Activated CD4-positive, alpha-beta T cell treated with anti-CD3 and anti-CD28 coated beads for 36 hours (primary cell): ENCODE data around the gene ADAMTS12. TPM values are rescaled to one million over a fixed set of nuclear protein-coding genes. Genes with fewer than 3 reads are reported as not detected.

Experiments used
- ATAC-seq: fragments of 200-7000 bp; cut with Tn5 transposase; one replicate; pipeline ENCODE4 v1.10.0; 2021; ENCODE audit warnings: mild to moderate bottlenecking, moderate library complexity
- CTCF ChIA-PET: fragments of 350-600 bp; sonication (Branson Sonifier 250); formaldehyde crosslinking; loops from one replicate; lab custom pipeline; 2021; ENCODE audit warnings: antibody characterized with exemption; lab: Charles Lee
- POLR2A ChIA-PET: fragments of 350-600 bp; sonication (Branson Sonifier 250); formaldehyde crosslinking; loops from one replicate; lab custom pipeline; 2021; ENCODE audit warnings: antibody characterized with exemption, inconsistent platforms; lab: Charles Lee
- DNase-seq: peaks from one replicate; pipeline ENCODE4 v3.0.0-alpha.2; 2020
- H3K27ac Mint-ChIP-seq: one replicate; pipeline ENCODE4 v1.8.0; 2021; ENCODE audit warnings: mixed read lengths
- H3K27me3 Mint-ChIP-seq: one replicate; pipeline ENCODE4 v1.8.0; 2021; ENCODE audit warnings: mixed read lengths
- H3K36me3 Mint-ChIP-seq: one replicate; pipeline ENCODE4 v1.8.0; 2021; ENCODE audit warnings: low read depth, mixed read lengths
- H3K4me1 Mint-ChIP-seq: one replicate; pipeline ENCODE4 v1.8.0; 2021; ENCODE audit warnings: mixed read lengths
- H3K4me3 Mint-ChIP-seq: one replicate; pipeline ENCODE4 v1.8.0; 2021; ENCODE audit warnings: mild to moderate bottlenecking, moderate library complexity, mixed read lengths
- H3K9me3 Mint-ChIP-seq: one replicate; pipeline ENCODE4 v1.8.0; 2021; ENCODE audit warnings: low read depth, mixed read lengths
- intact Hi-C, 2 experiments: fragments of 100-400 bp; cut with DNase I in 1 of 2; cut with micrococcal nuclease in 1 of 2; formaldehyde crosslinking; loops; one replicate each; pipeline versions ENCODE4 v1.14.2 to v1.15.1; 2022 to 2024; cut with DNase I, micrococcal nuclease
- total RNA-seq, 2 experiments: library from RNA; stranded (reverse); gene quantifications; one replicate each; pipeline ENCODE4 v1.2.3, GENCODE V29; 2021

The ADAMTS12 gene
- total RNA-seq, 2 experiments from 2014 or later, result not detected

DNA sequence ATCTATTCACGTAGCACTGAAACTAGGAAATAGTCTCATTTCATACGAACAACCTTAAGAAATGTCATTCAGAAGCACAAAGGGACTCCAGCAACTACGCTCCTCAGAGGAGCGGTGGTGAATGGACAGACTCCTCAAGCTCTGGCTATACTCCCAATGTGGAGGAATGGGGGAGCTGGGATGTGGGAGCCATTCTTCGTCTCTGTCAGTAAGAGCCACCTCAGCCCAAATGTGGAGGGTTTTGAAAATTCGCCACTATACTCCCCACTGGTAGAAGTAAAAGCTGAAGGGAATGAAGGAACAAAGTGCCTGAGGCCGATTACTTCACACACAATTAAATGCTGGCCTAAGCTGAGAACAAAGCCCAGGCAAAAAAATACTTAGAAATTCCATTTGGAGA is 96.3 kb downstream of the ADAMTS12 start:
- intact Hi-C loops, result no loop called here
- Mint-ChIP-seq H3K27ac (no peak overlapping the region), H3K4me3 (no peak overlapping the region), H3K9me3 (no peaks in the 10 kb centered on the region), H3K27me3 (peaks cover 2% of the 10 kb centered on the region), H3K4me1 (no peaks in the 10 kb centered on the region), H3K36me3 (no peaks in the 10 kb centered on the region)
- ChIA-PET CTCF (interaction anchor here (0.9 kb wide), 1 partner anchor 162 kb away, joined by 3 read pairs; no protein-coding TSS in a partner anchor), POLR2A (no interaction called here)
- ATAC-seq (no peak), DNase-seq (no peak)

DNA sequence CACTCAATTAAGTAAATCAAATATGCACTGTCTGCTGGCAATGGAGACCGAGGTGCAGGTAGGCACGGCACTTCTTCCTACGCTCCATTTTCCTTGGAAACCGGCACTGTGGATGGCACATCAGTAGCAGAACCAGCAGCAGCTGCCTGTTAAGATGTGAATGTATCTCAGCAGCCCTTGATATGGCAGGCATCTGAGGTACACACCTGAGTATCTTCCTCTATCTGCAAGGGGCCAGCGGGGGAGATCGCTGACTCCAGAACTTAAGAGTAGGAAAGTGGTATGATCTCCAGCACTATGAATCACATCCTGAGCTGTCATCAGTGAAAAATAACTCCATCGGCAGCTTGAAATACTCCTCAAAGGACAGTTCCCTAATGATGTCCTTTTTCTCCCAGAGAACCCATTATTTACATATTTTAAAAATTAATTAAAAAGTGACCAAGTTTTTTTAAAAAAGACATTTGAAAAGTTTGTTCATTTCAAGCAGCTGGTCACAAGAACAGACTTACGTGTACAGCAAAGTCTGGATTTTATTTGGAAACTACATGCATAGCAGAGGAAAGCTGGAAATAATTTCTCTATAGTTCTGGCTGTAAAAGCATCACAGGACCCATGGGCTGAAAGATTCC is 97.1 kb downstream of the ADAMTS12 start:
- POLR2A ChIA-PET, result no interaction called here
- no peaks in the 10 kb centered on the region for H3K4me1 Mint-ChIP-seq
- no peaks in the 10 kb centered on the region for H3K36me3 Mint-ChIP-seq
- DNase-seq, result no peak
- CTCF ChIA-PET, result interaction anchor here (0.6 to 0.9 kb wide), 2 partner anchors 18 to 163 kb away, joined by 3 read pairs; no protein-coding TSS in a partner anchor
- H3K27ac Mint-ChIP-seq, result no peak overlapping the region
- no peak overlapping the region for H3K4me3 Mint-ChIP-seq
- intact Hi-C loops, result no loop called here
- ATAC-seq, result no peak
- no peaks in the 10 kb centered on the region for H3K27me3 Mint-ChIP-seq
- H3K9me3 Mint-ChIP-seq, result no peaks in the 10 kb centered on the region

DNA sequence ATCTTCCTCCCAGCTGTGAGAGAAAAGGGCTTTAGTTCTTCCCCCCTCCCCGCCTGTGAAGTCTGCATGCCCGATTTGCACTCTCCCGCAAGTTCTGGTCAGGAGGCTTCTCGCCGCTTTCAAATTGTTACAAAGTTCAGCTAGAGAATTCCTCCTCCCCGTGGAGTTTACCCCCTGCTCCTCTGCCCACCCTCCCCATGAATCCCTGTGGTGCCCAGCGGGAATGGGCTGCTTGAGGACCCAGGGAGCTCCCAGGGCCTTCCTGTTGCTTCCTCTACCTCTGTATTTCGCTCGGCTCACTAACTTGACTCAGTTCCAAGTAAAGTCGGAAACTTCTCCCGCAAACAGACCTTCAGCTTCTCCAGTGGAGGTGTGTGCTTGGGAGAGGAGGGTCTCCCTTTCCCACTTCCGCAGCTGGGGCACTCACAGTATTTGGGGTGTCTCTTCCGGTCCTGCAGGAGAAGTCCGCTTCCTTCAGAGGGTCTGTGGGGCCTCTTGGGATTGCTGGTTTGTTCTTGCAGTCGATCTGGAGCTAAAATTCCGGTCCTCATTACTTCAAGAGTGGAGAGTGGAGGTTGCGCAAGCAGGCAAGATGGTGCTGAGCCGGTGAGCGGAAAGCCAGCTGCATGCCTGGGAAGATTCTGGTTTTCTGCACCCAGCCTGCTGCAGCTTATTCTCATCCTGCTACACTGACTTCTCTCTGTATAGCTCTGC is 97.8 kb downstream of the ADAMTS12 start:
- ChIA-PET CTCF (no interaction called here), POLR2A (no interaction called here)
- Mint-ChIP-seq H3K4me1 (no peaks in the 10 kb centered on the region), H3K27me3 (no peaks in the 10 kb centered on the region), H3K4me3 (no peak overlapping the region), H3K36me3 (no peaks in the 10 kb centered on the region), H3K27ac (no peak overlapping the region), H3K9me3 (no peaks in the 10 kb centered on the region)
- ATAC-seq (no peak), DNase-seq (no peak)
- intact Hi-C loops, result no loop called here

DNA sequence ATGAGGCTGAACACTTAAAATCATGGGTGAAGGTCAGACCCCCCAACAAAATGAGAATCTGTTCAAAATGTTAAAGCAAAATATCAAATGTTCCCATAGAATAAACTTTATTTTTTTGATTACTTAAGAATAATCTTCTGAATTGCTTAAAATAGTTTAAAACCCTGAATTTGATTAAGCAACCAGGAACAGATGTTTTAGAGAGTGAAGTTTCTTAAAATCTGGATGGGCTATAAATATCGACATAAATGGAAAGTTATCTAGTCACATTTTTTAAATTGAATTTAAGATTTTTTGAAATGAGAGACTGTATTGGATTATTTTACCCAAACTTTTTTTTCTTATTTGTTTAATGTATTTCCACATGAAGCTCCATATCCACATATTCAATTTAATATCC is 98.5 kb downstream of the ADAMTS12 start:
- DNase-seq, result no peak
- no peak overlapping the region for H3K27ac Mint-ChIP-seq
- no peak overlapping the region for H3K4me3 Mint-ChIP-seq
- no peaks in the 10 kb centered on the region for H3K9me3 Mint-ChIP-seq
- no peaks in the 10 kb centered on the region for H3K27me3 Mint-ChIP-seq
- no peaks in the 10 kb centered on the region for H3K4me1 Mint-ChIP-seq
- H3K36me3 Mint-ChIP-seq, result no peaks in the 10 kb centered on the region
- POLR2A ChIA-PET, result no interaction called here
- no peak for ATAC-seq
- intact Hi-C loops, result no loop called here
- CTCF ChIA-PET, result no interaction called here

DNA sequence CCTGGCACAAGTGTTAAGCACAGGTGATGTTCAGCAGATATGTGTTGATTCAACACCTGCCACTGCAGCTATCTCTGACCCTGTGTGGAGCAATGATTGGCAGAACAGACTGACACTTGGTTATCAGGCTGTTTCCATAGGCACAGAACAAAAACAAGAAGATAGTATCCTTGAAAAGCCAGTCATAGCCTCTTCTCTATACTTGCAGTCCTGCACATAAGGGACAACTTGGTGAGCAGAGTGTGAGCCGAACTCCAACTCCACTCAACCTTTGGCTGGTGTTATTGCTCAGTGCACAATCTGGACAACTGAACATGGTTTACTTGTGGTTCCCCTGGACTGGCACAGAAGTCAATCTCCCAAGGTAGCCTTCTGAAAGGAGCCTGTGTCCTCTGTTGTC is 99.2 kb downstream of the ADAMTS12 start:
- no peak overlapping the region for H3K27ac Mint-ChIP-seq
- no peak overlapping the region for H3K4me3 Mint-ChIP-seq
- no peak for DNase-seq
- ChIA-PET POLR2A (no interaction called here), CTCF (no interaction called here)
- ATAC-seq, result no peak
- no peaks in the 10 kb centered on the region for H3K9me3 Mint-ChIP-seq
- no peaks in the 10 kb centered on the region for H3K36me3 Mint-ChIP-seq
- H3K4me1 Mint-ChIP-seq, result no peaks in the 10 kb centered on the region
- intact Hi-C loops, result no loop called here
- no peaks in the 10 kb centered on the region for H3K27me3 Mint-ChIP-seq

DNA sequence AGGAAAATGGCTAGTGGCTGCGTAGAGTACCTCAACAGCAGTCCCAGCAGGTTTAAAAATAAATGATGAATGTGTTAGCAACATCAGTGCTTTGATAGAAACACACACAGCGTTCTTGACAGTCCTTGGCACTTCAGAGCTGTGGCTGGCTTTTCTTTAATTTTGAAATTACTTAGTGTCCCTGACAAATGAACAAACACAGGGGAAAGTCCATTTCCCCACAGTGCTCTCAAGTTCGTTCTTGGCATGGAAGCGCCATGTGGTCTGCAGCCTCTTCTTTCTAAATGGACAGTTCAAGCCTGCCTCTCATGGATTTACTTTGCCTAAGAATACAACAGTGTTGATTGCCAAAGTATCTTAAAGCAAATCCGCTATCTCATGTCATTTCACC is 102.2 kb downstream of the ADAMTS12 start:
- no peak for ATAC-seq
- no peak overlapping the region for H3K4me3 Mint-ChIP-seq

DNA sequence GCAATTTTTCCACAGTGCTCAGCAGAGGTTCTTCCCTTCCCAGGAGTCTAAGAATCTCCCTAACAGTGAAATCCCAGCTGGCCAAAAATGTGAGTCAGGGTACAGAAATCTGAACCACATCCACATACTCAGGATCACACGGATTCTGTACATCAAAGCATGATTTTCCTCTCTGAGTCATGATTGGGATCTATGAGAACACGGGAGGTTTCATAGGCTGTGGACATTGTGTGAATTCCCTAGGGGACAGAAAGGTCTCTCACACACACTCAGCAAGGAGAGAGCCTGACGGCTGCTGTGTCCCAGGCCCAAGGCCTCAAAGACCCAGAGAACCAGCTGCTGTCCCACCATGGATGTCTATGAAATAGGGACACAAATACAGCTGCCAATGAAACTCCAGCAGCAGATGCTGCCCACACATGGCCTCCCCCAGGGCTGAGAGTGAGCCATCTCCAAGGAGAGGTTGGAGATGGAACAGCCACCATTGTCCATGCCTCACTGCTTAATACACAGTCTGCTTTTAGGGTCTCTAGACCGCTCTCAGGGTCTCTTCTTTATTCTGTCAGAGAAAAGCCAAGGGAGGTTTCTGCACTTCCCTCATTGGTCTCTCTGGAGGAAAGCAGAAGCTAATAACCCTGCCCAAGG is 102.7 kb downstream of the ADAMTS12 start:
- Mint-ChIP-seq H3K36me3 (no peaks in the 10 kb centered on the region), H3K4me3 (no peak overlapping the region), H3K9me3 (peaks cover 3% of the 10 kb centered on the region), H3K4me1 (no peaks in the 10 kb centered on the region), H3K27me3 (no peaks in the 10 kb centered on the region), H3K27ac (no peak overlapping the region)
- ChIA-PET CTCF (no interaction called here), POLR2A (no interaction called here)
- no peak for ATAC-seq
- DNase-seq, result no peak
- intact Hi-C loops, result no loop called here

More for the DNA sequence above, 102.2 kb downstream of the ADAMTS12 start:
- Mint-ChIP-seq H3K9me3 (peaks cover 3% of the 10 kb centered on the region), H3K27ac (no peak overlapping the region), H3K27me3 (no peaks in the 10 kb centered on the region), H3K36me3 (no peaks in the 10 kb centered on the region), H3K4me1 (no peaks in the 10 kb centered on the region)
- ChIA-PET POLR2A (no interaction called here), CTCF (no interaction called here)
- intact Hi-C loops, result no loop called here
- DNase-seq, result no peak

DNA sequence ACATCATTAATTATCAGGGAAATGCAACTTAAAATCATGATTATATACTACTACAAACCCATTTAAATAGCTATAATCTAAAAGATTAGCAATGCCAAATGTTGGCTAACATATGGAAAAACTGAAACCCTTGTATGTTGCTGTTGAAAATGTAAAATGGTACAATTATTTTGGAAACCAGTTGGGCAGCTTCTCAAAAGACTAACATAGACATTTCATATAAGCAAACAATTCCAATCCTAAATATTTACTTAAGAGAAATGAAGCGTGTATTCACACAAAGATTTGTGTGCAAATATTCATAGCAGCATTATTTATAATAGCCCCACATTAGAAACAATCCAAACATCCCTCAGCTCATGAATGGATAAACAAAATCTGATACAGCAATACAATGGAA is 106.2 kb downstream of the ADAMTS12 start:
- CTCF ChIA-PET, result no interaction called here
- Mint-ChIP-seq H3K27ac (no peak overlapping the region), H3K4me3 (no peak overlapping the region), H3K36me3 (no peaks in the 10 kb centered on the region), H3K9me3 (peaks cover 3% of the 10 kb centered on the region), H3K27me3 (no peaks in the 10 kb centered on the region), H3K4me1 (no peaks in the 10 kb centered on the region)
- ATAC-seq (no peak), DNase-seq (no peak)
- POLR2A ChIA-PET, result no interaction called here
- intact Hi-C loops, result no loop called here

DNA sequence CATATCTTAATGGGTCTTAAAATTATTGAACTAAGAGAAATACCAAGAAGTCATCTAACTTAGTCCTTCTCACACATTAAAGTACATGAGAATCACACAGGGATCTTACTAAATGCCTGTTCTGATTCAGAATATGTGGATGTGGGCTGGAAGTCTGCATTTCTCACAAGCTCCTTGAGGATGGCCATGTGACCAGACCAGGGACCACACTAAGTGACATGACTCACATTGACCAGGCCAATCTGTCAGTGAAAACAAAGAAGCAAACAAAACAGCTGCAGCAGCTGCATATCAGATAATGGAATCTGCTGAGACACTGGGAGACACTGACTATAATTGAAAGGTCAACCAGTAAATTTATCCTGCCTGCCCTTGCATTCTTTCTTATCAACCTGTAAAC is 110.5 kb downstream of the ADAMTS12 start:
- H3K36me3 Mint-ChIP-seq, result no peaks in the 10 kb centered on the region
- no peak overlapping the region for H3K4me3 Mint-ChIP-seq
- ChIA-PET POLR2A (no interaction called here), CTCF (no interaction called here)
- peaks cover 1% of the 10 kb centered on the region for H3K27me3 Mint-ChIP-seq
- no peak for DNase-seq
- ATAC-seq, result no peak
- no peaks in the 10 kb centered on the region for H3K4me1 Mint-ChIP-seq
- intact Hi-C loops, result no loop called here
- peaks cover 5% of the 10 kb centered on the region for H3K9me3 Mint-ChIP-seq
- H3K27ac Mint-ChIP-seq, result no peak overlapping the region

DNA sequence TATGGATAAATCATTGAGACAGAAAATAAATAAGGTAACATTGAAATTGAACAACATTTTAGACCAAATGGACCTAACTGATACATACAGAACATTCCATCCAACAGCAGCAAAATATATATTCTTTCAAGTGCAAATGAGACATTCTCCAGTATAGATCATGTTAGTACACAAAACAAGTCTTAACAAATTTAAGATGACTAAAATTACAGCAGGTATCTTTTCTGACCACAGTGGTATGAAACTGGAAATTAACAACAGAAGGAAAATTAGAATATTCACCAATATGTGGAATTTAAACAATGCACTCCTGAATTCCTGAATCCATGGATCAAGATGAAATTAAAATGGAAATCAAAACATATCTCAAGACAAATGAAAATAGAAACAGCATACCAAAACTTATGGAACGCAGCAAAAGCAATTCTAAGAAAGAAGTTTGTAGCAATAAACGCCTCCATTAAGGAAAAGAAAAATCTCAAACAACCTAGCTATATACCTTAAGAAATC is 115.6 kb downstream of the ADAMTS12 start:
- CTCF ChIA-PET, result interaction anchor here (0.7 kb wide), 1 partner anchor 1045 kb away, joined by 3 read pairs; no protein-coding TSS in a partner anchor
- intact Hi-C loops, result no loop called here
- Mint-ChIP-seq H3K27me3 (peaks cover 2% of the 10 kb centered on the region), H3K27ac (no peak overlapping the region), H3K9me3 (peaks cover 2% of the 10 kb centered on the region), H3K4me1 (no peaks in the 10 kb centered on the region), H3K36me3 (no peaks in the 10 kb centered on the region), H3K4me3 (no peak overlapping the region)
- DNase-seq (no peak), ATAC-seq (no peak)
- POLR2A ChIA-PET, result no interaction called here

DNA sequence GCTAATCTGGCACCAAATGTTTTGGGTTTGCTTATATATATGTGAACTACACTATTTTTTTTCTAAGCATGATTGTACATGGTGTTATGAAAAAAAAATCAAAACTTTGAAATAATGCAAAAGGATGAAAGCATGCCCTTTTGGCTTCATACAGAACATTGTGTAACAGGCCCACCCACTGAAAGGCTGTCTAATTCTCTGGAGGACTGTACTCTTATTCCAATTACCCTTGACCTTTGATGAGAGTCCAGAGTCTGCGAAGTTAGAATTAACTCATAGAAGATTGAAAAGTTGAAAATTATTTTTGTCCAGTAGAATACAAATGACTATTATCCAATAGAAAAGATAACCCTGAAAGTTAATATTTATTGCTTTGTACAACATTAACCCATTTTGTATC is 117.4 kb downstream of the ADAMTS12 start:
- intact Hi-C loops, result no loop called here
- Mint-ChIP-seq H3K36me3 (no peaks in the 10 kb centered on the region), H3K4me3 (no peak overlapping the region), H3K4me1 (no peaks in the 10 kb centered on the region), H3K27ac (no peak overlapping the region), H3K27me3 (peaks cover 2% of the 10 kb centered on the region), H3K9me3 (peaks cover 2% of the 10 kb centered on the region)
- ATAC-seq (no peak), DNase-seq (no peak)
- ChIA-PET CTCF (interaction anchor here (0.6 kb wide), 1 partner anchor 14 kb away, joined by 3 read pairs; no protein-coding TSS in a partner anchor), POLR2A (no interaction called here)
